Ishikawa (cell line): Measurements from ENCODE around the gene FHOD1.

Experiments used
- CREB1 ChIP-seq: IDR thresholded peaks from 2 replicates; pipeline ENCODE4 v1.6.1; 2012; ENCODE audit warnings: low read depth
- EGR1 ChIP-seq: IDR thresholded peaks from 2 replicates; pipeline ENCODE4 v1.6.1; 2012
- FOXM1 ChIP-seq: IDR thresholded peaks from 2 replicates; pipeline ENCODE4 v1.6.1; 2012; ENCODE audit warnings: low read depth, borderline replicate concordance
- NFIC ChIP-seq: IDR thresholded peaks from 2 replicates; pipeline ENCODE4 v1.6.1; 2012
- RAD21 ChIP-seq: IDR thresholded peaks from 2 replicates; pipeline ENCODE4 v1.6.1; 2012; ENCODE audit warnings: low read depth
- YY1 ChIP-seq: IDR thresholded peaks from 2 replicates; pipeline ENCODE4 v1.6.1; 2012; ENCODE audit warnings: low read depth
- ZBTB7A ChIP-seq: IDR thresholded peaks from 2 replicates; pipeline ENCODE4 v1.6.1; 2012; ENCODE audit warnings: low read depth
- TF ChIP-seq, protein P1 (sequence below): IDR thresholded peaks from 2 replicates; pipeline ENCODE4 v1.6.1; 2012; ENCODE audit warnings: low read depth, mild to moderate bottlenecking
- TF ChIP-seq, protein P2 (sequence below): IDR thresholded peaks from 2 replicates; pipeline ENCODE4 v1.6.1; 2012

DNA sequence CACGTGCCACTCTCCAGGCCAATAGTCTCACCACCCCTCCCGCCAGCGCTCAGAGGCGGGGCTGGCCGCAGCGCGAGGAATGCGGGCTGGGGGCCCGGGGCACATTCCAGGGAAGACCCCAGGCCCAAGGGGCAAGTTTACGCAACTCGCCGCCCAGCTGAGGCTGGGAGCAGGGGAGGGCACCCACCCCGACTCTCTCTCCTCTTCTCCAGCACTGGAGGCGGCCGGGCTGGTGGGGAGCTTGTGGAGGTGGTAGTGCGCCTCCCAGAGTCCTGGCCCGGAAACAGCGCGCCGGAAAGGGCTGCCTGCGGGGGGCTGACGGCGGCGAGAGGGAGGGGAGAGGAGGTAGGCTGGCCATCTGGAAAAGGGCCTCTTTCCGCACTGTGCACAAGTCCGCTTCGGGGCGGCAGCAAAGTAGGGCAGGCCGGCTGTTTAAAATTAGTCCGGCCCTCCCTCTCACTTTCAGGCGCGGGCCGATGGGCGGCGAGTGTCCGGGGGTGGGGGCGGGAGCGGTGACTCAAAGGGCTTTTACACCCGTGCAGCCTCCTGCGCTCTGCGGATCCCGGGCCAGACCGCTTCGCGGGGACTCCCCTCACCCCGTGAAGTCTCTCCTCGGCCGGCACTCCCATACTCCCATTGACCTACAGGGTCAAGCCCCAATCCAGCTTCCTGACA is 1.1 kb downstream of the FHOD1 start:
- 0 out of 2 replicates have a peak, but pooled peaks have one; percentile 24 for TF ChIP-seq NFIC
- TF ChIP-seq, protein P1, sequence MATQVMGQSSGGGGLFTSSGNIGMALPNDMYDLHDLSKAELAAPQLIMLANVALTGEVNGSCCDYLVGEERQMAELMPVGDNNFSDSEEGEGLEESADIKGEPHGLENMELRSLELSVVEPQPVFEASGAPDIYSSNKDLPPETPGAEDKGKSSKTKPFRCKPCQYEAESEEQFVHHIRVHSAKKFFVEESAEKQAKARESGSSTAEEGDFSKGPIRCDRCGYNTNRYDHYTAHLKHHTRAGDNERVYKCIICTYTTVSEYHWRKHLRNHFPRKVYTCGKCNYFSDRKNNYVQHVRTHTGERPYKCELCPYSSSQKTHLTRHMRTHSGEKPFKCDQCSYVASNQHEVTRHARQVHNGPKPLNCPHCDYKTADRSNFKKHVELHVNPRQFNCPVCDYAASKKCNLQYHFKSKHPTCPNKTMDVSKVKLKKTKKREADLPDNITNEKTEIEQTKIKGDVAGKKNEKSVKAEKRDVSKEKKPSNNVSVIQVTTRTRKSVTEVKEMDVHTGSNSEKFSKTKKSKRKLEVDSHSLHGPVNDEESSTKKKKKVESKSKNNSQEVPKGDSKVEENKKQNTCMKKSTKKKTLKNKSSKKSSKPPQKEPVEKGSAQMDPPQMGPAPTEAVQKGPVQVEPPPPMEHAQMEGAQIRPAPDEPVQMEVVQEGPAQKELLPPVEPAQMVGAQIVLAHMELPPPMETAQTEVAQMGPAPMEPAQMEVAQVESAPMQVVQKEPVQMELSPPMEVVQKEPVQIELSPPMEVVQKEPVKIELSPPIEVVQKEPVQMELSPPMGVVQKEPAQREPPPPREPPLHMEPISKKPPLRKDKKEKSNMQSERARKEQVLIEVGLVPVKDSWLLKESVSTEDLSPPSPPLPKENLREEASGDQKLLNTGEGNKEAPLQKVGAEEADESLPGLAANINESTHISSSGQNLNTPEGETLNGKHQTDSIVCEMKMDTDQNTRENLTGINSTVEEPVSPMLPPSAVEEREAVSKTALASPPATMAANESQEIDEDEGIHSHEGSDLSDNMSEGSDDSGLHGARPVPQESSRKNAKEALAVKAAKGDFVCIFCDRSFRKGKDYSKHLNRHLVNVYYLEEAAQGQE, result no peak
- no peak for TF ChIP-seq CREB1
- no peak for TF ChIP-seq FOXM1
- TF ChIP-seq, protein P2, sequence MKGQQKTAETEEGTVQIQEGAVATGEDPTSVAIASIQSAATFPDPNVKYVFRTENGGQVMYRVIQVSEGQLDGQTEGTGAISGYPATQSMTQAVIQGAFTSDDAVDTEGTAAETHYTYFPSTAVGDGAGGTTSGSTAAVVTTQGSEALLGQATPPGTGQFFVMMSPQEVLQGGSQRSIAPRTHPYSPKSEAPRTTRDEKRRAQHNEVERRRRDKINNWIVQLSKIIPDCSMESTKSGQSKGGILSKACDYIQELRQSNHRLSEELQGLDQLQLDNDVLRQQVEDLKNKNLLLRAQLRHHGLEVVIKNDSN, result no peak; the same call in none of the 2 replicates
- peak; percentile 99 for TF ChIP-seq ZBTB7A
- TF ChIP-seq RAD21, result peak; percentile 20; the same call in 1 of the 2 replicates
- TF ChIP-seq YY1, result no peak
- TF ChIP-seq EGR1, result 0 out of 2 replicates have a peak, but pooled peaks have one; percentile 54
